Parathyroid adenoma (tissue), 2 donors: ENCODE measurements around the gene URM1.

Experiments used
- H2AFZ ChIP-seq: fragments of 300-600 bp; sonication (generic); one replicate; pipeline ENCODE4 v1.7.0; 2017; ENCODE audit warnings: antibody characterized with exemption, mild to moderate bottlenecking
- H3K27ac ChIP-seq: fragments of 300-600 bp; sonication (generic); one replicate; pipeline ENCODE4 v1.7.0; 2017
- H3K27me3 ChIP-seq: fragments of 300-600 bp; sonication (generic); one replicate; pipeline ENCODE4 v1.7.0; 2017; ENCODE audit warnings: low read length; ENCODE audit not compliant: control insufficient read depth, insufficient read depth
- H3K36me3 ChIP-seq: fragments of 300-600 bp; sonication (generic); one replicate; pipeline ENCODE4 v1.7.0; 2017; ENCODE audit warnings: low read length; ENCODE audit not compliant: control insufficient read depth, insufficient read depth
- H3K4me1 ChIP-seq: fragments of 300-600 bp; sonication (generic); one replicate; pipeline ENCODE4 v1.7.0; 2017; ENCODE audit warnings: control low read depth
- H3K4me2 ChIP-seq: fragments of 300-600 bp; sonication (generic); one replicate; pipeline ENCODE4 v1.7.0; 2017; ENCODE audit warnings: low read length
- H3K4me3 ChIP-seq: fragments of 300-600 bp; sonication (generic); one replicate; pipeline ENCODE4 v1.7.0; 2017; ENCODE audit warnings: low read depth, low read length
- H3K79me2 ChIP-seq: fragments of 300-600 bp; sonication (generic); one replicate; pipeline ENCODE4 v1.7.0; 2017; ENCODE audit warnings: control low read depth
- H3K9ac ChIP-seq: fragments of 300-600 bp; sonication (generic); one replicate; pipeline ENCODE4 v1.7.0; 2017; ENCODE audit warnings: mild to moderate bottlenecking
- H3K9me3 ChIP-seq: fragments of 300-600 bp; sonication (generic); one replicate; pipeline ENCODE4 v1.7.0; 2017; ENCODE audit warnings: low read length; ENCODE audit not compliant: control insufficient read depth
- TF ChIP-seq, protein P1 (sequence below): fragments of 300-600 bp; sonication (generic); IDR thresholded peaks from one replicate; pipeline ENCODE4 v1.7.0; 2017; ENCODE audit warnings: antibody characterized with exemption, mild to moderate bottlenecking
- donor health status: primary hyperparathyroidism.

The URM1 gene

DNA sequence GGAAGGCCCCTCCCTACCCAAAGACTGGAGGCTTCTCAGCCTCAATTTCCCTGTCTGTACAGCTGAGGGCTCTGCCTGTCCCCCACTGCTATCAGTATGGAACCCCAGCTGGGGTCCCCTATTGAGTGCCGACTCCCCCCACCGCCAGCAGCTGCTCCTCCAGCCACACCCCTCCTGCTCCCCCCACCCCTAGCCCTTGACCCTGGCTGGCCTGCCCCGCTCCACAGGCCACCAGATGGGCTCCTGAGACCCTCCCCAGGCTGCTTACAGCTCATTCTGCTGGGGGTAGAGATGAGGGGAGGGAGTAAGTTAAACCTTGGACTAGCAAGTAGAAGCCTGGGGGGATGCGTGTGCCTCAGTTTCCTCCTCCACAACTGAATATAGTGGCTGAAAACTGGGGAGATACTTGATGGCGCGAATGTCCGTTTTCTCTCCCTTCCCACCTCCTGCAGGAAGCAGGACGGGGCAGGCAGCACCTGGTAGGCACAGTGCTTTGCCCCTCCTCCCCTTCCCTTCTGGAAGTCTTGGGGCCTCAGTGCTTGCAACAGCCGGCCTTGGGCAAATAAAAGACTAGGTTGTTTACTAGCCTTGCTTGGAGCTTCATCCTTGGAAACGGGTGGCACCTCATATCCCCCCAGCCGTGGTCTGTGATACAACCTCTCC is 19.1 kb downstream of the URM1 start:
- H3K27me3 ChIP-seq: no peaks in the 10 kb centered on the region
- H3K9ac ChIP-seq: no peak overlapping the region
- H3K4me1 ChIP-seq: no peaks in the 10 kb centered on the region
- H3K4me3 ChIP-seq: no peak overlapping the region
- TF ChIP-seq, protein P1, sequence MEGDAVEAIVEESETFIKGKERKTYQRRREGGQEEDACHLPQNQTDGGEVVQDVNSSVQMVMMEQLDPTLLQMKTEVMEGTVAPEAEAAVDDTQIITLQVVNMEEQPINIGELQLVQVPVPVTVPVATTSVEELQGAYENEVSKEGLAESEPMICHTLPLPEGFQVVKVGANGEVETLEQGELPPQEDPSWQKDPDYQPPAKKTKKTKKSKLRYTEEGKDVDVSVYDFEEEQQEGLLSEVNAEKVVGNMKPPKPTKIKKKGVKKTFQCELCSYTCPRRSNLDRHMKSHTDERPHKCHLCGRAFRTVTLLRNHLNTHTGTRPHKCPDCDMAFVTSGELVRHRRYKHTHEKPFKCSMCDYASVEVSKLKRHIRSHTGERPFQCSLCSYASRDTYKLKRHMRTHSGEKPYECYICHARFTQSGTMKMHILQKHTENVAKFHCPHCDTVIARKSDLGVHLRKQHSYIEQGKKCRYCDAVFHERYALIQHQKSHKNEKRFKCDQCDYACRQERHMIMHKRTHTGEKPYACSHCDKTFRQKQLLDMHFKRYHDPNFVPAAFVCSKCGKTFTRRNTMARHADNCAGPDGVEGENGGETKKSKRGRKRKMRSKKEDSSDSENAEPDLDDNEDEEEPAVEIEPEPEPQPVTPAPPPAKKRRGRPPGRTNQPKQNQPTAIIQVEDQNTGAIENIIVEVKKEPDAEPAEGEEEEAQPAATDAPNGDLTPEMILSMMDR: no peak
- H3K27ac ChIP-seq: no peak overlapping the region
- H3K9me3 ChIP-seq: no peaks in the 10 kb centered on the region
- no peak overlapping the region for H3K4me2 ChIP-seq
- H3K36me3 ChIP-seq: no peaks in the 10 kb centered on the region
- no peaks in the 10 kb centered on the region for H3K79me2 ChIP-seq
- no peak overlapping the region for H2AFZ ChIP-seq

DNA sequence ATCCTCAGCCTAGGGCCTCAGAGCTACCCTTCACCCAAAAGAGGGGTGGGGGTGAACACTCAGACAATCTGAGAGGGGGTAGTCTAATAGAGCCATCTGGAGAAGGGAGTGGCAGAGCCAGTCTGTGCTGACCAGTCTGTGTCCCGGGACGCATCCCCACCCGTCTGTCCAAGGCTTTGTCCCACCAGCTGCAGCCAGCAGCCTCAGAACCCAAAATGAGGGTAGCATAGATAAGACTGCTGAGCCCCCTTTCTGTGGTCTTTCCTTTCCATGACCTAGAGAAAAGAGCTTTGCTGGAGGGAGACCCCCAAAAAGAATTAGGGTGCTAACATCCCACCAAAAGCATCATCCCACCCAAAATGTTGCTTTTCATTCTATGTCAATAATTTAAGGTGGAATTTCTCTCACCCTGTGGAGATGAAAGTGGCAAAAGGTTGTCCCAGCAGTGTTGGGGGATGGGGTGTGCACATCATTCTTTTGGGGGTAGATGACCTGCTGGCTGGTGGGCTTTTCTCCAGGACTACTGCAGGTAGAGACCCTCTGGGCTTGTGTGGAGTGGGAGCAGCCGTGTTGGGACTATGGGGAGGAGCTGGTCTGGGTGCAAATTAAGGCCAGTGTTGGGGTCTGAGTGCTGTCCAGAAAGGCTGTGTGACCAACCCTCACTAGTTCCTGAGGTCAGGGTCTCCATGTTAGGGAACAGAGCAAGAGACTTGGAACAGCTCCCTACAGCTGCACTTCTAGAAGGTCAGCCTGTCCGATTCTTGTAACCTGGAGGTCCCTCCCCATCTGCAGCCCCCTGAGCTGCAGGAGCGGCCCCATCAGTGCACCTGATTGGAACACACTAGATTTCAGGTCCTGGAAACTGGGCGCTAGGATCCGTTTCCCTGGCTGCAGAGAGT is 19.9 kb downstream of the URM1 start:
- Histone ChIP-seq H3K4me1 (no peaks in the 10 kb centered on the region), H3K9ac (no peak overlapping the region), H3K4me2 (no peak overlapping the region), H3K9me3 (no peaks in the 10 kb centered on the region), H3K4me3 (no peak overlapping the region), H2AFZ (no peak overlapping the region), H3K36me3 (no peaks in the 10 kb centered on the region), H3K79me2 (no peaks in the 10 kb centered on the region), H3K27me3 (no peaks in the 10 kb centered on the region), H3K27ac (no peak overlapping the region)
- TF ChIP-seq, protein P1: no peak

- Histone ChIP-seq H3K27ac (no peak overlapping the region), H3K9me3 (no peaks in the 10 kb centered on the region), H2AFZ (no peak overlapping the region), H3K79me2 (no peaks in the 10 kb centered on the region), H3K4me3 (no peak overlapping the region), H3K4me1 (no peaks in the 10 kb centered on the region), H3K4me2 (no peak overlapping the region), H3K9ac (no peak overlapping the region), H3K36me3 (no peaks in the 10 kb centered on the region), H3K27me3 (no peaks in the 10 kb centered on the region)
- TF ChIP-seq, protein P1: no peak
These were observed 20.8 kb downstream of the URM1 start for GRCh38 chr9:128391956-128392301.

DNA sequence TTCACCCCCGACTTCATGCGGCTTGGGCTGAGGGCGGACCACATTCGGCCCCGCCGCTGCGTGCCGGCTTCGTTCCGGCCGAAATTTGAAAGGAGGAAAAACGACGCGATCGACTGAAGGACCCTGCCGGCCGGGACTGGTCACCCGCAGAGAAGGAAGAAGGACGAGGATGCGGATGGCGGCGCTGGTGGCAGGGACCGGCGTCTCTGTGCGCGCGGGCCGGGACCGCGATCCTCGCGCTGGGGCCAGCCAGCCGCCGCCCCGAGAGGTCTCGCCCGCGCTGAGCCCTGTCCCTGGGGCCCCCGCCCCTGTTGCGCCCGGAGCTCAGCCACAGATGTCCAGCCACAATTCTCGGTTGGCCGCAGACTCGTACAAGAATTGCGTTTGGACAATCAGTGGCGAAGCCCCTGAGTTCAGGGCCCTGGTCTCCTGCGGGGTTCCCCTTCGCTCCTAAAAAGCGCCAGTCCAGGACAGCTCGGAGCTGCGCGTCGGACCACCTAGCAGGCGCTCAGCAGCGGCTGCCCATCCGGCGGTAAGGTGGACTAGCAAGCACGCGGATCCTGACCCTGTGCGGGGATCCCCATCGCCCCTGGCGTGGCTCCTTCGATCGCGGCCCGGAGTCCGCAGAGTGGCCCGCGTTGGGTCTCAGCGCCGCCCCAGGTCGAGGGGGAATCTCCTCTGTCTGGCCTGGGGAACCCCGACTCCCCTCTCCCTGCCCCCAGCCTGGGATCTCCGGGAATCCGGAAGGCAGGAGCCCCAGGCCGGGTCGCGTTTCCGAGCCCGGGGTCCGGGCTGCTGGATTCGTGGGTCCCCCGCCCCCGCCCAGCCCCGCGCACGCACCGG is 21.3 kb downstream of the URM1 start:
- no peaks in the 10 kb centered on the region for H3K36me3 ChIP-seq

More for the DNA sequence above, 21.3 kb downstream of the URM1 start:
- no peak overlapping the region for H3K4me3 ChIP-seq
- no peaks in the 10 kb centered on the region for H3K27me3 ChIP-seq
- no peak overlapping the region for H3K4me2 ChIP-seq
- H3K4me1 ChIP-seq: no peaks in the 10 kb centered on the region
- H2AFZ ChIP-seq: no peak overlapping the region
- no peaks in the 10 kb centered on the region for H3K79me2 ChIP-seq
- no peak overlapping the region for H3K27ac ChIP-seq
- TF ChIP-seq, protein P1: no peak
- no peak overlapping the region for H3K9ac ChIP-seq
- no peaks in the 10 kb centered on the region for H3K9me3 ChIP-seq
